NCI-H1105 (cell line): Measurements from ENCODE around the gene CMKLR1.

Experiments used
- DNase-seq: peaks from one replicate; lab custom pipeline; 2025; lab: John Stamatoyannopoulos, UW

The CMKLR1 gene

GRCh38 chr12:108299980-108300696 is 39.0 kb downstream of the CMKLR1 start:
- no peak for DNase-seq

GRCh38 chr12:108299516-108299915 is 39.6 kb downstream of the CMKLR1 start:
- DNase-seq = no peak

GRCh38 chr12:108298761-108299275 is 40.3 kb downstream of the CMKLR1 start:
- no peak for DNase-seq

GRCh38 chr12:108297895-108298760 is 41.0 kb downstream of the CMKLR1 start:
- no peak for DNase-seq

- DNase-seq = no peak
Observed at GRCh38 chr12:108297424-108297823, 41.7 kb downstream of the CMKLR1 start.

- no peak for DNase-seq
Observed at GRCh38 chr12:108296945-108297344, 42.2 kb downstream of the CMKLR1 start.

GRCh38 chr12:108295641-108296040 is 43.5 kb downstream of the CMKLR1 start:
- DNase-seq = no peak

- no peak for DNase-seq
Observed at GRCh38 chr12:108289350-108290161, 49.6 kb downstream of the CMKLR1 start.

GRCh38 chr12:108287227-108287626 is 51.9 kb downstream of the CMKLR1 start:
- DNase-seq = no peak

GRCh38 chr12:108285016-108285415 is 54.1 kb downstream of the CMKLR1 start:
- DNase-seq = no peak

- DNase-seq = no peak
Observed at GRCh38 chr12:108284163-108284562, 54.9 kb downstream of the CMKLR1 start.

GRCh38 chr12:108282676-108283075 is 56.4 kb downstream of the CMKLR1 start:
- DNase-seq = no peak

- DNase-seq = no peak
Observed at GRCh38 chr12:108282160-108282559, 57.0 kb downstream of the CMKLR1 start.

- no peak for DNase-seq
Observed at GRCh38 chr12:108277613-108278012, 61.5 kb downstream of the CMKLR1 start.

- DNase-seq = no peak
Observed at GRCh38 chr12:108273217-108273616, 65.9 kb downstream of the CMKLR1 start.

GRCh38 chr12:108271951-108272872 is 66.9 kb downstream of the CMKLR1 start:
- DNase-seq = no peak

GRCh38 chr12:108270849-108271143 is 68.3 kb downstream of the CMKLR1 start:
- no peak for DNase-seq

GRCh38 chr12:108270035-108270848 is 68.9 kb downstream of the CMKLR1 start:
- no peak for DNase-seq

- no peak for DNase-seq
Observed at GRCh38 chr12:108269224-108269623, 69.9 kb downstream of the CMKLR1 start.

- no peak for DNase-seq
Observed at GRCh38 chr12:108268397-108268796, 70.7 kb downstream of the CMKLR1 start.
